Fibroblast of pulmonary artery (primary cell): ENCODE data around the gene ASTN2.

Source experiments
- DNase-seq: peaks from one replicate; pipeline ENCODE4 v3.0.0-alpha.2; 2010; ENCODE audit warnings: low read depth
- H3K4me3 ChIP-seq: replicated peaks from 2 replicates; pipeline ENCODE4 v1.5.1; 2011; ENCODE audit warnings: low read depth, mild to moderate bottlenecking, control low read depth, low read length, moderate library complexity
- TF ChIP-seq, protein P1 (sequence below): IDR thresholded peaks from 2 replicates; pipeline ENCODE4 v1.5.1; 2011; ENCODE audit warnings: mild to moderate bottlenecking, control low read depth, low read length, inconsistent platforms; ENCODE audit errors: missing control alignments

Gene ASTN2

DNA sequence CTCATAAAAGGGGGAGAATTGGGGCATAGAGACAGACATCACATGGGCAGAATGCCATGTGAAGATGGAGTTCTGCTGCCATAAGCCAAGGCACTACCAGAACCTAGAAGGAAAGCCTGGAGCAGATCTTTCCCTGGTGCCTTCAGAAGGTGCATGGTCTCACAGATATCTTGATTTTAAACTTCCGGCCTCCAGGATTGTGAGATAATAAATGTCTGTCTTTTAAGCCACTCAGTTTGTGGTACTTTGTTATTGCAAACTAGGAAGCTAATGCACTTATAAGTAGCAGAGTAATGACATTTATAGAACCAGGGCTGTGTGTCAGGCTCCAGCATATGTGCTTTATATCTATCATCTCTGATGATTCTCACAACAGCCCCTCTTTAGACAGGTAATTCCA lies 130.4 kb downstream of the ASTN2 start:
- DNase-seq: no peak
- H3K4me3 ChIP-seq: no peak overlapping the region
- TF ChIP-seq, protein P1, sequence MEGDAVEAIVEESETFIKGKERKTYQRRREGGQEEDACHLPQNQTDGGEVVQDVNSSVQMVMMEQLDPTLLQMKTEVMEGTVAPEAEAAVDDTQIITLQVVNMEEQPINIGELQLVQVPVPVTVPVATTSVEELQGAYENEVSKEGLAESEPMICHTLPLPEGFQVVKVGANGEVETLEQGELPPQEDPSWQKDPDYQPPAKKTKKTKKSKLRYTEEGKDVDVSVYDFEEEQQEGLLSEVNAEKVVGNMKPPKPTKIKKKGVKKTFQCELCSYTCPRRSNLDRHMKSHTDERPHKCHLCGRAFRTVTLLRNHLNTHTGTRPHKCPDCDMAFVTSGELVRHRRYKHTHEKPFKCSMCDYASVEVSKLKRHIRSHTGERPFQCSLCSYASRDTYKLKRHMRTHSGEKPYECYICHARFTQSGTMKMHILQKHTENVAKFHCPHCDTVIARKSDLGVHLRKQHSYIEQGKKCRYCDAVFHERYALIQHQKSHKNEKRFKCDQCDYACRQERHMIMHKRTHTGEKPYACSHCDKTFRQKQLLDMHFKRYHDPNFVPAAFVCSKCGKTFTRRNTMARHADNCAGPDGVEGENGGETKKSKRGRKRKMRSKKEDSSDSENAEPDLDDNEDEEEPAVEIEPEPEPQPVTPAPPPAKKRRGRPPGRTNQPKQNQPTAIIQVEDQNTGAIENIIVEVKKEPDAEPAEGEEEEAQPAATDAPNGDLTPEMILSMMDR: no peak

DNA sequence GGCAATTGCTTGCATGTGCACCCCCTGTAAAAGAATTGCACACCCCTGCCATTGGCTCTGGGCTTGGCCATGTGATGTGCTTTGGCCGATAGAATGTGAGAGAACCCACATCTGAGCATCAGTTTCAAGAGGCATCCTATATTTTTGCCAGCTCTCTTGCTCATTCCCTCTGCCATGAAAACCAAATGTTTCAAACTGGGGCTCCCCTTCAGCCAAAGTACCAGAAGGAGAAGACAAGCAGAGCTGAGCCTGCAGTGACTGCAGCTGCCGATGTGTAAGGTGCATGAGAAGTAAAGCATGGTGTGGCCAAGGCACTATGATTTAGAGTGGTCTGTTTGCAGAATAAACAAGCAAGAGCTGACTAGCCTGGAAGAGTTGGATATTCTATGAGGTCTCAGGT lies 132.3 kb downstream of the ASTN2 start:
- DNase-seq: no peak
- TF ChIP-seq, protein P1: no peak
- no peak overlapping the region for H3K4me3 ChIP-seq

DNA sequence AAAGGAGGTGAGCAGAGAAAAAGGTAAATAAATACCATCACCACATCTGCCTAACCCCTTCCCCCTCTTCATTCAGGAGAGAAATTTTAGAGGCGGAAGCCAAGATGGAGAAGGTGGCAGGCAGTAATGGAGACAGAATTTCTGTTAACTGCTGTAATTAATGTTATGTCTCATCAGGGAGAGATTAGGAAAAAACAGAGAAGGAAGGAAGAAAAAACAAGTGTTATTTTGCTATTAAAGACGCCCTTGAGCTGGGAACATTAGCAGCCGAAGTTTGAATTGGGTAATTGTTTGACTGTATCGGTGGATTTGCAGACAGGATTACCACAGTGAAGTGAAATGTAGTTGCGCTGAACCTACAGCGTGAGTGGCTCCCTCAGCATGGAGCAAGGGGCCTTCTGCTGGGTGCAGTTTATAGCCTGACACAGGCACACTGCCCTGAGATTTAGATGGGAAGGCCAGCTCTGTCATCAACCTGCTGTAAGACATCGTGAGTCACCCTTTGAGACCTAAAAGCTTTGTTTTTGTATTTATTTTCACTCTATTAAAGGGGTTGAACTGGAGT lies 136.3 kb downstream of the ASTN2 start:
- no peak overlapping the region for H3K4me3 ChIP-seq
- no peak for DNase-seq
- TF ChIP-seq, protein P1: no peak

DNA sequence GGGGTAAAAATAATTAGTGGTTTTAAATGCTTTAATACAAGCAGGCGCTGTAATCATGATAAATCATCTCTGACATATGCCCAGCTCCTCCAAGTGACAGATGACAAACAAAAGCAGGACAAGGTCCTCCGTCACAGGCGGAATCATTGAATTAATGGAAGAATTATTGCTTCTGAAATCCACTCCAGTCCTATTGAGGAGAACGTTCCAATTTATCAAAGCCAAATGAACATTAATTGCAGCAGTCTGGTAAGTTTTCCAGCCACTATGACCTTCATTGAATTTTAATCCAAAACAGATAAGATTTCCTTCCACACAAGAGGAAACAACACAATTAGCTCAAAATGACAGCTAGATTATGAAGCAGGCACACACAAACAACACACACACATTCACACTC lies 136.8 kb downstream of the ASTN2 start:
- H3K4me3 ChIP-seq: no peak overlapping the region
- no peak for DNase-seq
- TF ChIP-seq, protein P1: no peak

DNA sequence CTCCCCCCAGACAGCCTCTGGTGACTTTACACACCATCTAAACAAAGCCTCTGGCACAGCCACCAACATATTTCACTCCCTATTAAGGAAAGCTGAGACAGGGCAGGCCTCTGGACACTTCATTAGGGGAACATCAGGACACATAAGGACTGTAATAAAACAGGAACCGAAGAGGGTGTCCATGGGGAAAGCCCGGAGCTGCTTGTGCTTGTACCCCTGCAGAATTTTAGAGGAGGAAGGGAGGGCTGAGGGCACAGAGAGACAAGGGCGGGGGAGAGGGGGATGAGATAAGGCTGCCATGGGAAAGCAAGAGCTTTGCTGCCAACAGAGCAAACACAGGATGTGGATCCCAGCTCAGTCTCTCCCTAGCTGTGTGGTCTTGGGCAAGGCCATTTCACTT lies 138.4 kb downstream of the ASTN2 start:
- no peak for DNase-seq
- TF ChIP-seq, protein P1: no peak
- no peak overlapping the region for H3K4me3 ChIP-seq

DNA sequence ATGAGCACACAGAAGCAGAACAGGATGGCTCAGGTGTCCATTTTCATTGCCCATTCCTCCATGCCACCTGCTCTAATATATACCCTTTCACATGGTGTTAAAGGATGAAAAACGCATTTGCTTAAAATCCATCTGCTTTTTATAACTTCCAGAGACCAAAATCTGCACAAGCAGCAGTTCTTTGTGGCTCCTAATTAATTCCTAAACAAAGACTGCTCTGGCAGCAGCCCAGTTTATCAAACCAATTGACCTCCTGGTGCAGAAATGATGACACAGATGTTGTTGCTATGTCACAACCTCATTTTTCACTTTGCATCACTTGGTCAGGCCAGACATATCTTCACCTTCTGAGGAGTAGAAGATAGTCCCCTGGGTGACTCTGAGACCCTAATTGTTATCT lies 141.2 kb downstream of the ASTN2 start:
- no peak for DNase-seq
- no peak overlapping the region for H3K4me3 ChIP-seq
- TF ChIP-seq, protein P1: no peak

DNA sequence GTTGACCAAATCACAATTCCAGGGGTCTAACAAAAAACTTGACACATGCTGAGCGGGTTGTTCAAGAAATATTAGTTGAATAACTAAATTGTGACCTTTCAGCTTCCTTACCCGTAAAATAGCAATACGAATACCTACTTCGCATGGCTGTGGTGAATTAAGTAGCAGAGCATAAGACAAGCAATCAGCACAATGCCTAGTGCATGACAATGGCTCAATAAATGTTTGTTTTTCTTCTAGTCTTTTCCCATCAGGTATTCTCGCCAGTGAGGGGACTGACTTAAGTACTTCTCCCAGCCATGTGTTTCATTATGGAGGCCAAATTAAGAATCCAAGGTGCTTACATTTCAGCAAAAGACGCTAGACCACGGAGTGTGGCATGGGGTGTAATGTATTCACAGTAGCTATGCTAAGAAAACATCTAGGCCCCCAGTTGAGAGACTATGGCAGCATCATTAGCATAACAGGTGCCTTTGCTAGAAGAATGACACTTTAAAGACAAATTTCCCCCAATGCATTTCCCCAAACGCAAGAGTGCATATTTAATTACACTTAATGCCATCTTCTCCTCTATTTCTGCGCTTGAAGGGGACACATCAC lies 145.9 kb downstream of the ASTN2 start:
- no peak overlapping the region for H3K4me3 ChIP-seq
- DNase-seq: no peak
- TF ChIP-seq, protein P1: no peak
